ENCODE results near the gene POLR2C. TPM values are rescaled to one million over a fixed set of nuclear protein-coding genes. Genes with fewer than 3 reads are reported as not detected.

The POLR2C gene
- total and polyA plus RNA-seq, 10 of the 15 experiments (the other 5 are each of a cell fraction or from before 2014, with no cell fraction given): 26.9 to 93.0 (median 57.8) TPM

GRCh38 chr16:57423152-57423551, 39.3 kb upstream of the POLR2C start:
- H3K27me3 ChIP-seq (replicated peaks in 1 of 2; ENCODE audit: control insufficient read depth in 2 of 2, insufficient read depth in 2 of 2, low read length in 1 of 2): no peaks in the 10 kb centered on the region
- in situ Hi-C loops (cut with MboI): no loop called here
- ATAC-seq (no peak), DNase-seq (ENCODE audit: low read depth, low spot score) (no peak), FAIRE-seq (no peak)
- no peak overlapping the region for H2AFZ ChIP-seq (ENCODE audit: control insufficient read depth, low read depth, low read length)
- SMC1A ChIA-PET (ENCODE audit: uncharacterized antibody, unreplicated experiment): interaction anchor here (1.5 to 2.4 kb wide), 3 partner anchors 97 to 125 kb away, joined by 4 to 16 read pairs (median 11); no protein-coding TSS in a partner anchor
- no peak overlapping the region for H3K4me3 ChIP-seq
- no peaks in the 10 kb centered on the region for H4K20me1 ChIP-seq (ENCODE audit: control insufficient read depth, insufficient read depth)
- intact Hi-C loops (cut with micrococcal nuclease; ENCODE audit: unreplicated experiment): loop anchor here (2.0 kb wide), 1 partner anchor 88 kb away; no protein-coding TSS in a partner anchor
- H3K36me3 ChIP-seq (ENCODE audit: control insufficient read depth in 2 of 2, insufficient read depth in 2 of 2, low read length in 1 of 2): no peaks in the 10 kb centered on the region
- no peak overlapping the region for H3K9ac ChIP-seq (ENCODE audit: control insufficient read depth, insufficient read depth, low read length)
- no TSS peak for BruUV-seq (replicated peaks)
- WGBS (ENCODE audit: insufficient coverage, insufficient replicate concordance, low lambda C conversion rate, missing lambda C conversion rate): 50% methylated on average over 2 of the region's 2 CpGs
- no peaks in the 10 kb centered on the region for H3K79me2 ChIP-seq (ENCODE audit: control insufficient read depth, insufficient read depth, low read length)
- H3K4me1 ChIP-seq (ENCODE audit: control insufficient read depth, insufficient read depth, low read length): no peaks in the 10 kb centered on the region
- no peak overlapping the region for H3K4me2 ChIP-seq (ENCODE audit: control insufficient read depth, insufficient read depth)
- RAD21 ChIA-PET (ENCODE audit: unreplicated experiment): interaction anchor here (0.9 to 7.5 kb wide), 3 partner anchors 99 to 123 kb away, joined by 3 to 293 read pairs (median 6); no protein-coding TSS in a partner anchor
- POLR2A ChIA-PET: interaction anchor here (0.5 kb wide), 1 partner anchor 572 kb away, joined by 5 read pairs; no protein-coding TSS in a partner anchor
- CTCF ChIA-PET: interaction anchor here (0.6 to 14.6 kb wide), 7 partner anchors 15 to 248 kb away, joined by 3 to 632 read pairs (median 4); partner anchors contain the start of genes CIAPIN1, COQ9 and POLR2C
- no peaks in the 10 kb centered on the region for H3K9me3 ChIP-seq (replicated peaks; ENCODE audit: control insufficient read depth, insufficient read depth, low read length)
- no peak overlapping the region for H3K27ac ChIP-seq (ENCODE audit: control insufficient read depth, insufficient read depth)
- TF ChIP-seq JUND (IDR thresholded peaks at IDR 0.05; ENCODE audit: low read depth, low read length) (no peak), SUZ12 (IDR thresholded peaks at IDR 0.05; ENCODE audit: unreplicated experiment) (no peak), ATF7 (IDR thresholded peaks at IDR 0.05; ENCODE audit: low read depth) (no peak), BACH1 (IDR thresholded peaks at IDR 0.05; ENCODE audit: borderline replicate concordance) (no peak), SMARCA5 (IDR thresholded peaks at IDR 0.05) (no peak), STAT1 (conservative IDR thresholded peaks at IDR 0.05) (no peak), ZNF24 (IDR thresholded peaks at IDR 0.05) (no peak), SIN3A (IDR thresholded peaks at IDR 0.05; ENCODE audit: low read depth, low read length) (no peak), LARP7 (IDR thresholded peaks at IDR 0.05) (no peak)
- TF ChIP-seq, protein P1, sequence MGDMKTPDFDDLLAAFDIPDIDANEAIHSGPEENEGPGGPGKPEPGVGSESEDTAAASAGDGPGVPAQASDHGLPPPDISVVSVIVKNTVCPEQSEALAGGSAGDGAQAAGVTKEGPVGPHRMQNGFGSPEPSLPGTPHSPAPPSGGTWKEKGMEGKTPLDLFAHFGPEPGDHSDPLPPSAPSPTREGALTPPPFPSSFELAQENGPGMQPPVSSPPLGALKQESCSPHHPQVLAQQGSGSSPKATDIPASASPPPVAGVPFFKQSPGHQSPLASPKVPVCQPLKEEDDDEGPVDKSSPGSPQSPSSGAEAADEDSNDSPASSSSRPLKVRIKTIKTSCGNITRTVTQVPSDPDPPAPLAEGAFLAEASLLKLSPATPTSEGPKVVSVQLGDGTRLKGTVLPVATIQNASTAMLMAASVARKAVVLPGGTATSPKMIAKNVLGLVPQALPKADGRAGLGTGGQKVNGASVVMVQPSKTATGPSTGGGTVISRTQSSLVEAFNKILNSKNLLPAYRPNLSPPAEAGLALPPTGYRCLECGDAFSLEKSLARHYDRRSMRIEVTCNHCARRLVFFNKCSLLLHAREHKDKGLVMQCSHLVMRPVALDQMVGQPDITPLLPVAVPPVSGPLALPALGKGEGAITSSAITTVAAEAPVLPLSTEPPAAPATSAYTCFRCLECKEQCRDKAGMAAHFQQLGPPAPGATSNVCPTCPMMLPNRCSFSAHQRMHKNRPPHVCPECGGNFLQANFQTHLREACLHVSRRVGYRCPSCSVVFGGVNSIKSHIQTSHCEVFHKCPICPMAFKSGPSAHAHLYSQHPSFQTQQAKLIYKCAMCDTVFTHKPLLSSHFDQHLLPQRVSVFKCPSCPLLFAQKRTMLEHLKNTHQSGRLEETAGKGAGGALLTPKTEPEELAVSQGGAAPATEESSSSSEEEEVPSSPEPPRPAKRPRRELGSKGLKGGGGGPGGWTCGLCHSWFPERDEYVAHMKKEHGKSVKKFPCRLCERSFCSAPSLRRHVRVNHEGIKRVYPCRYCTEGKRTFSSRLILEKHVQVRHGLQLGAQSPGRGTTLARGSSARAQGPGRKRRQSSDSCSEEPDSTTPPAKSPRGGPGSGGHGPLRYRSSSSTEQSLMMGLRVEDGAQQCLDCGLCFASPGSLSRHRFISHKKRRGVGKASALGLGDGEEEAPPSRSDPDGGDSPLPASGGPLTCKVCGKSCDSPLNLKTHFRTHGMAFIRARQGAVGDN (IDR thresholded peaks at IDR 0.05): no peak
- TF ChIP-seq, protein P2, sequence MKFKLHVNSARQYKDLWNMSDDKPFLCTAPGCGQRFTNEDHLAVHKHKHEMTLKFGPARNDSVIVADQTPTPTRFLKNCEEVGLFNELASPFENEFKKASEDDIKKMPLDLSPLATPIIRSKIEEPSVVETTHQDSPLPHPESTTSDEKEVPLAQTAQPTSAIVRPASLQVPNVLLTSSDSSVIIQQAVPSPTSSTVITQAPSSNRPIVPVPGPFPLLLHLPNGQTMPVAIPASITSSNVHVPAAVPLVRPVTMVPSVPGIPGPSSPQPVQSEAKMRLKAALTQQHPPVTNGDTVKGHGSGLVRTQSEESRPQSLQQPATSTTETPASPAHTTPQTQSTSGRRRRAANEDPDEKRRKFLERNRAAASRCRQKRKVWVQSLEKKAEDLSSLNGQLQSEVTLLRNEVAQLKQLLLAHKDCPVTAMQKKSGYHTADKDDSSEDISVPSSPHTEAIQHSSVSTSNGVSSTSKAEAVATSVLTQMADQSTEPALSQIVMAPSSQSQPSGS (IDR thresholded peaks at IDR 0.05; ENCODE audit: low read length): no peak
